ENCODE data around the gene ZRANB3. TPM values are rescaled to one million over a fixed set of nuclear protein-coding genes. Genes with fewer than 3 reads are reported as not detected.

Gene ZRANB3
- total RNA-seq, 1 donor from 2014 or later, result 7.9 TPM

DNA sequence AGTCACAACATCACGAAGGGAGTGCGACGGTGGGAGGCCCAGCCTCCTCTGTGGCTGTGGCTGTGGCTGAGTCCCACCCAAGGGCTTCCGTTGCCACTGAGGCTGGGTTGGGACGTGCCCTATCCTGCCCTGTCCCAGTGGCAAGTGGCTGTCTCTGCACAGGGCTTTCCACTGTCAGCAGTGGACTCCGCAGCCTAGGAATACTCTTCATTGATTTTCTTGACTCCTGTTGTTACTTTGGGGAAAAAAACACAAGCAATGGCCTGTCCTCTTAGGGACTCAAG lies 356.3 kb downstream of the ZRANB3 start:
- no peak for DNase-seq (ENCODE audit: low read depth)
- TF ChIP-seq, protein P1, sequence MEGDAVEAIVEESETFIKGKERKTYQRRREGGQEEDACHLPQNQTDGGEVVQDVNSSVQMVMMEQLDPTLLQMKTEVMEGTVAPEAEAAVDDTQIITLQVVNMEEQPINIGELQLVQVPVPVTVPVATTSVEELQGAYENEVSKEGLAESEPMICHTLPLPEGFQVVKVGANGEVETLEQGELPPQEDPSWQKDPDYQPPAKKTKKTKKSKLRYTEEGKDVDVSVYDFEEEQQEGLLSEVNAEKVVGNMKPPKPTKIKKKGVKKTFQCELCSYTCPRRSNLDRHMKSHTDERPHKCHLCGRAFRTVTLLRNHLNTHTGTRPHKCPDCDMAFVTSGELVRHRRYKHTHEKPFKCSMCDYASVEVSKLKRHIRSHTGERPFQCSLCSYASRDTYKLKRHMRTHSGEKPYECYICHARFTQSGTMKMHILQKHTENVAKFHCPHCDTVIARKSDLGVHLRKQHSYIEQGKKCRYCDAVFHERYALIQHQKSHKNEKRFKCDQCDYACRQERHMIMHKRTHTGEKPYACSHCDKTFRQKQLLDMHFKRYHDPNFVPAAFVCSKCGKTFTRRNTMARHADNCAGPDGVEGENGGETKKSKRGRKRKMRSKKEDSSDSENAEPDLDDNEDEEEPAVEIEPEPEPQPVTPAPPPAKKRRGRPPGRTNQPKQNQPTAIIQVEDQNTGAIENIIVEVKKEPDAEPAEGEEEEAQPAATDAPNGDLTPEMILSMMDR (conservative IDR thresholded peaks at IDR 0.05; ENCODE audit: low read depth, low read length), result no peak
- H3K4me3 ChIP-seq (ENCODE audit: low read depth, low read length), result no peak overlapping the region

DNA sequence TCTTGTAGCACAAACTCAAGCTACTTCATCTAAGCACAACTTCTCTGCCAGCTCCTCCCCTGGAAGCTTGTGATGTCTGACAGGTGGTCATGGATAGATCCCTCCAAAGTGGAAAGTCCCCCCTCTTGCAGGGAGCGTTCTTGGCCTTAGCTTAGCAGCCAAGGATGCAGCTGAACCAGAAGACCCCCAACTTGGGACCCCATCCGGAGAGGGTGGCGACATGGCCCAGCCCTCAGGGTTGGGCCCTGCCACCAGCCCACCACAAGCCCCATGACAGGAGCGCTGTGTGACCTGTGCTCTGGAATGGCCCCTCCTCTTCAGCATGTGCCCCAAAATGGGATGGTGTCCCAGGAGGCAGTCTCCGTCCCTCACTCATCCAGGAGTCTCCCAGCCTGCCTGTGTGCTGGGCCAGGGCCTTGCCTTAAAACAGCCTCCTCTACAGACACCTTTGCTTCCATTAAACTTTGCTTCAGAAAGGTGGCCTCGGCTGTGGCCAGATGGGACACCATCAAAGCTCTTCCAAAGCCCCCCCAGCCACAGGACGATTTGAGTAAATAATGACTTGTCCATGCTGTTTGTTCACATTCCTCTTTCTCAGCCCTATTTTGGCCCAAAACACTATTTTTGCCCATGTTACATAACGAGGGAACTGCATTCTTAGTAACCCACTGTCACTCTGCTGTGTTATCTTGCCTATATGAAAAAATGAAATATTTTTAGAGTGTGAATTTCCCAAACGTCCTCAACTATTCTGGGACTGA lies 356.8 kb downstream of the ZRANB3 start:
- H3K4me3 ChIP-seq (ENCODE audit: low read depth, low read length), result no peak overlapping the region
- TF ChIP-seq, protein P1 (conservative IDR thresholded peaks at IDR 0.05; ENCODE audit: low read depth, low read length), result no peak
- no peak for DNase-seq (ENCODE audit: low read depth)

DNA sequence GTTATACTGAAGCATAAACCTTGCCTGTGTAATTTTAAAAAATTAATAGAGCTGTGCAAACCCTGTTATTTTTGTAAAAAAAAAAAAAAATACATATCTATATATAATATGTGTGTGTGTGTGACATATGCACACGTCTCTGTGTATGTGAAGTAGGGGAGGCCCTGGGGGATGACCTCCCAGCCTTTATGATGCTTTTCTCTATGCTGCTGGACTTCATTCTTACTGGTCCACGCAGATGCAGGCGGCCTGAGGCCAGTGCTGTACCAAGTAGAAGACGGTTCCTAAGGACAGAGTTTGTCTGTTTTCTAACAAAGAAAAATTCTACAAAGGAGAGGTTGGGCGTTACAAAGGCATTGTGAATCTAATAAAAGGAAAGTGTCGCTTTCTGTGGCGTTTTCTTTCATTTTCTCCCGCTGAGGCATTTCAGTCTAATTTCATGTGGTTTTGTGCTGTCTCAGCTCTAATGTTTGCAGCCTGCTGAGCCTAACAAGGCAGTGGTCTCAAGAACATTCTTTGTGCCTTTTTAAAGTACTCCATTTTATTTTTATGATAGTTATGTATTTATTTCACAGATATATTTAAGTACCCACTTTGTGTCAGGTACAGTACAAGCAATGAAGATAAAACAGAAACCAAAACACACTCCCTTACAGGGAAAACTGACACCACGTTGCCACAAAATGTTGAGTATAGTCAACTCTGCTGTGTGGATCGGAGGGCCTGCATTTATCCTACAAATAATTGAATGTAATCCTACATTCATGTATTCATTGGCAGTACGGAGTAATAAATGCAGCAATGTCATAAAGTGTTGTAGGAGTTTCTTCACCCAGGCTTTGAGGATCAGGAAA lies 360.9 kb downstream of the ZRANB3 start:
- no peak overlapping the region for H3K4me3 ChIP-seq (ENCODE audit: low read depth, low read length)
- DNase-seq (ENCODE audit: low read depth), result no peak
- TF ChIP-seq, protein P1 (conservative IDR thresholded peaks at IDR 0.05; ENCODE audit: low read depth, low read length), result no peak

DNA sequence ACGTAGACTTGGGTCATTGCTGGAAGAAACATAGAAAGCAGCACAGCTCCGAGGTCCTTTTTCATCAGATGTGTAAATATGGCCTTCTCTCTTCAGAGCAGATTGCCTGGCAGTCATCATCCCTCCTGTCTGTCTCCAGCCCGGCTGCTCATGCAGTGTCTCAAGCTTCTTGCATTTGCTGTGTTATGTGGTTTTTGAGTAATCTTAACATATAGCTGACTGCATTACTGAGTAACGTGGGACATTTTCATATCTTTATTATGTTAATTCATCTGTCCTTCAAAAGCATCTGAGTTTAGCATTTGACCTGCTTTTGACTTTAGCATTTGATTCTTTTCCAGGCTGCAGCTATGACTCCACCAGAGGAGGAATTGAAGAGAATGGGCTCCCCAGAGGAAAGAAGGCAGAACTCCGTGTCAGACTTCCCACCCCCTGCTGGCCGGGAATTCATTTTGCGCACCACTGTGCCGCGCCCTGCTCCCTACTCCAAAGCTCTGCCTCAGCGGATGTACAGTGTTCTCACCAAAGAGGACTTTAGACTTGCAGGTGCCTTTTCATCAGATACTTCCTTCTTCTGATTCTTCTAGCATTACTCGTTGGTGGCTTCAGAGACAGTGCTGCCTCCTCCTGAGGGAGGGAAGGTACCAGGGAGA lies 362.7 kb downstream of the ZRANB3 start:
- no peak for DNase-seq (ENCODE audit: low read depth)
- TF ChIP-seq, protein P1 (conservative IDR thresholded peaks at IDR 0.05; ENCODE audit: low read depth, low read length), result peak; percentile 5
- H3K4me3 ChIP-seq (ENCODE audit: low read depth, low read length), result no peak overlapping the region

DNA sequence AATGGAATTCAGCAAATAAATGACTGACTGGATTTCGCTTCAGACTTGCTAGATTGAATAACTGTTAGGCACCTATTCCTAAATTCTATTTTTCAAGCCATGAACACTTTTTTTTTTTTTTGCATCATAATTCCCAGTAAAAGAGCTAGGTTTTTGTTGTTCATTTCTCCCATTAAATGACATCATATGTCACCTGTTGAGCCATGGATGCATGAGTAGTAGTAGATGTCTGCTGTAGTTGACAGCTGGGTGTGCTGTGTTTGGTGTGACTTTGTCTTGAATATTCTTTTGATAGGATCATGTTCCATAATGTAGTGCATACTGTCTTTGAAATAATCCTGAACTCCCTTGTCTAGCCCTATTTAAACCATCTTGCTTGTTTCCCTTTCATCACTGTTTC lies 363.7 kb downstream of the ZRANB3 start:
- H3K4me3 ChIP-seq (ENCODE audit: low read depth, low read length), result no peak overlapping the region
- TF ChIP-seq, protein P1 (conservative IDR thresholded peaks at IDR 0.05; ENCODE audit: low read depth, low read length), result no peak
- DNase-seq (ENCODE audit: low read depth), result no peak

DNA sequence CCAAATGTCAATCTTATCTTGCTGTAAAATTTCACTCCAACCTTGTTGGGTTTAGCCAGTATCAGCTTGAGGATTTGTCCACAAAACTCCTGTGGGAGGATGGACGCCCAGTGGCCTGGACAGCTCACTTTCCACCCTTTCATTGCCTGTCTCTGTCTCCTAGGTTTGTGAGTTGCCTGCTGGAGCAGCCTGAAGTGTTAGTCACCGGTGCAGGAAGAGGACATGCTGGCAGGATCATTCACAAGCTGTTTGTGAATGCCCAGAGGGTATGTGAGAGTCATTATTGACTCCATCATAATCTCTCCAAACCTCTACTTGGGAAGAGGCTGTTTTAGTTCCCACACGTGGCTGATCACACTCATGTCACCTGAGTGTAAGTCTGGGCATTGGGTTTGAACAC lies 366.6 kb downstream of the ZRANB3 start:
- H3K4me3 ChIP-seq (ENCODE audit: low read depth, low read length), result no peak overlapping the region
- TF ChIP-seq, protein P1 (conservative IDR thresholded peaks at IDR 0.05; ENCODE audit: low read depth, low read length), result no peak
- DNase-seq (ENCODE audit: low read depth), result no peak
